Astrocyte of the spinal cord (primary cell): ENCODE measurements around the gene NIPAL3.
A peak's percentile ranks its signal among the peaks of the same experiment; 100 is the strongest.

Experiments
- DNase-seq: peaks from one replicate; pipeline ENCODE4 v3.0.0; 2011; ENCODE audit warnings: low read depth, low spot score
- H3K4me3 ChIP-seq: 2 replicates; pipeline ENCODE4 v1.5.1; 2011; ENCODE audit warnings: low read depth, mild to moderate bottlenecking, low read length, moderate library complexity
- in situ Hi-C: cut with HindIII; loops from 2 replicates; pipeline ENCODE4 v1.10.0; 2017; ENCODE audit warnings: low sequenced_read_pairs
- TF ChIP-seq, protein P1 (sequence below): IDR thresholded peaks from 2 replicates; pipeline ENCODE4 v1.5.1; 2012; ENCODE audit warnings: low read depth, mild to moderate bottlenecking, low read length, inconsistent platforms

Gene NIPAL3

DNA sequence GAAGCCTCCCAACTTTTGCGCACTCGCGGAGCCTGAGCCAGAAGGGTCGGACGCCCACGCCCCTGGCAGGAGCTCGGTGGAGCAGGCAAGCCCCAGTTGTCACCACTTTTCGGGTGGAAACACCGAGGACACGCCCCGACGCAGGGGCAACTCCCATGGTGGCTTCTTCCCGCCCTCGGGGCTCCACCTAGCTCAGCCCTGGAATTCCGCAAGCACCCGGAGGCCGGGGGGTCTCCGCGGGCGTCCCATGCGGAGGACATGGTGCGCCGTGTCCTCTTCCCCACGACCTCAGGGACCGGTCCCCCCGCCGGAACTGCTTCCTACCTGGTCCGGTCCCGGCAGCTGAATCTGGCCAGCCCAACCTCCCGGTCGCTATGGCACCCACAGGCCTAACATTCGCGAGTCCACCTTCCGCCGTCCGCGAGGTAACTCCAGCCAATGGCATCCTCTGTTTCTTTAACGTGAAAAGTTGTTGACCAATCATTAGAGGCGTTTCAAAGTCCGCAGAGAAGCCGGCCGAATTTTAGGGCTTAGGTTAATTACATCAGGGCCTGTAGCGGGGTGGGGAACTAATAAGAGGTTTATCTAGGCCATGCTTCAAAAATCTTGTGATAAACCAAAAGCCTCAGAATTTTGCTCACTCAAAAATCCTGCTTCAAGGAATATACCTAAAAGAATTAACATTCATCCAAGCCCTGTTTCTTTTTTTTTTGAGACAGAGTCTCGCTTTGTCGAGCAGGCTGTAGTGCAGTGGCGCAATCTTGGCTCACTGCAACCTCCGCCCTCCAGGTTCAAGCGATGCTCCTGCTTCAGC lies 2.0 kb upstream of the NIPAL3 start, which contains the start of gene STPG1:
Gene STPG1, minus strand, starts transcription at position 433 of the 814 bp plus-strand sequence. CDS start 12,394 bp downstream, outside the sequence.
- TF ChIP-seq, protein P1, sequence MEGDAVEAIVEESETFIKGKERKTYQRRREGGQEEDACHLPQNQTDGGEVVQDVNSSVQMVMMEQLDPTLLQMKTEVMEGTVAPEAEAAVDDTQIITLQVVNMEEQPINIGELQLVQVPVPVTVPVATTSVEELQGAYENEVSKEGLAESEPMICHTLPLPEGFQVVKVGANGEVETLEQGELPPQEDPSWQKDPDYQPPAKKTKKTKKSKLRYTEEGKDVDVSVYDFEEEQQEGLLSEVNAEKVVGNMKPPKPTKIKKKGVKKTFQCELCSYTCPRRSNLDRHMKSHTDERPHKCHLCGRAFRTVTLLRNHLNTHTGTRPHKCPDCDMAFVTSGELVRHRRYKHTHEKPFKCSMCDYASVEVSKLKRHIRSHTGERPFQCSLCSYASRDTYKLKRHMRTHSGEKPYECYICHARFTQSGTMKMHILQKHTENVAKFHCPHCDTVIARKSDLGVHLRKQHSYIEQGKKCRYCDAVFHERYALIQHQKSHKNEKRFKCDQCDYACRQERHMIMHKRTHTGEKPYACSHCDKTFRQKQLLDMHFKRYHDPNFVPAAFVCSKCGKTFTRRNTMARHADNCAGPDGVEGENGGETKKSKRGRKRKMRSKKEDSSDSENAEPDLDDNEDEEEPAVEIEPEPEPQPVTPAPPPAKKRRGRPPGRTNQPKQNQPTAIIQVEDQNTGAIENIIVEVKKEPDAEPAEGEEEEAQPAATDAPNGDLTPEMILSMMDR: no peak
- peak within 1 kb of the TSS; percentile 79 for H3K4me3 ChIP-seq
- in situ Hi-C loops: no loop called here
- peak; percentile 82 for DNase-seq

- no peak for DNase-seq
- H3K4me3 ChIP-seq: peak overlapping the region; percentile 80
- TF ChIP-seq, protein P1: no peak
- in situ Hi-C loops: no loop called here
Measured at GRCh38 chr1:24414775-24415333, 748 bp upstream of the NIPAL3 start.

DNA sequence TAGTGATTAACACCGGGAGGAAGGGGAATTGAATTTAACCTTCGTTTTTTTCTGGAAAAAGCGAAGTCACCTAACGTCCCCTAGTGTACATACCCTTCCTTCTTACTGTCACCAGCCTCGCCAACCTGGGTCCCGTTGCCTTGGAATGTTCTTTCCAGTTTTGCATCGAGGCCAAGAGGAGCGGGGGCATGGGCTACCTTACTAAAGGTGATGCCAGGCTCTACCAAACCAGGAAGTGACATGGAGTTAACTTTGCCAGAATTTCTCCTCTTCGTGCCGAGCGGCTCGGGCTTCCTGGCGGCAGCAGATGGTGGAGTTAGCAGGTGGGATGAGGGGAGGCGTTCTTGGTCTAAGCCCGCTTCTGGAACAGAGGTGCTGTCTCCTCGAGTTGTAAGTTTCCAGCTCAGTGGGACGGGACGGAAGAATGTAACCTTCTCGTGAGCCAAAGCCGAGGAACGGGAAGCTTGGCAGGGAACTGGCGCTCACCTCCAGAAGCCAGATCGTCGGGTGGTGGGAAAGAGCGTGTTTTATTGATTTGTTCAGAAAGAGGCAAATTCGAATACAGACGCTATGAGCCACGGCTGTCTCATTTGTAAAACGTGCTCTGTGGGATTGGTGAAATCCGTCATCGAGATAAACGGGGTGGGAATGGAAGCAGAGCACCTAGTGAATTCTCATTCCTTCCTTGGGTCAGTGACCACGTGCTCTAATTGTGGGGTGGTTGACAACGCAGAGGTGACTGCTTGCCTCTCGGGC lies 486 bp downstream of the NIPAL3 start:
- H3K4me3 ChIP-seq: peak overlapping the region; percentile 80
- TF ChIP-seq, protein P1: no peak
- in situ Hi-C loops: no loop called here
- DNase-seq: peak; percentile 26

- TF ChIP-seq, protein P1: no peak
- DNase-seq: peak; percentile 91
- peak overlapping the region; percentile 80 for H3K4me3 ChIP-seq
- in situ Hi-C loops: no loop called here
Measured at GRCh38 chr1:24416666-24417391, 1.2 kb downstream of the NIPAL3 start.

GRCh38 chr1:24417681-24418080 lies 2.1 kb downstream of the NIPAL3 start:
- no peak for DNase-seq
- TF ChIP-seq, protein P1: no peak
- H3K4me3 ChIP-seq: no peak overlapping the region
- in situ Hi-C loops: no loop called here
